Right kidney (tissue), 1 donor: ENCODE data around the gene MSX2.

Experiments
- DNase-seq: peaks from one replicate; pipeline ENCODE4 v3.0.0-alpha.2; 2016

The MSX2 gene

DNA sequence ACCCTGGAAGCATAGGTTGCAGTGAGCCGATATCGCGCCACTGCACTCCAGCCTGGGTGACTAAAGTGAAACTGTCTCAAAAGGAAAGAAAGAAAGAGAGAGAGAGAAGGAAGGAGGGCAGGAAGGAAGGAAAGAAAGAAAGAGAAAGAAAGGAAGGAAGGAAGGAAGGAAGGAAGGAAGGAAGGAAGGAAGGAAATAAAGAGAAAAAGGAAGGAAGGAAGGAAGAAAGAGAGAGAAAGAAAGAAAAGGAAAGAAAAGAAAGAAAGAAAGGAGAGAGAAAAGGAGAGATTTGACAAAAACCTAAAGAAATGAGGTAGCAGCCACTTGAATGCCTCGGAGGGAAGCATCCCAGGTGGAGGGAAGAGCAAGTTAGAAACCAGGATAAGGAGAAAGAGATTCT is 44.6 kb downstream of the MSX2 start:
- no peak for DNase-seq

DNA sequence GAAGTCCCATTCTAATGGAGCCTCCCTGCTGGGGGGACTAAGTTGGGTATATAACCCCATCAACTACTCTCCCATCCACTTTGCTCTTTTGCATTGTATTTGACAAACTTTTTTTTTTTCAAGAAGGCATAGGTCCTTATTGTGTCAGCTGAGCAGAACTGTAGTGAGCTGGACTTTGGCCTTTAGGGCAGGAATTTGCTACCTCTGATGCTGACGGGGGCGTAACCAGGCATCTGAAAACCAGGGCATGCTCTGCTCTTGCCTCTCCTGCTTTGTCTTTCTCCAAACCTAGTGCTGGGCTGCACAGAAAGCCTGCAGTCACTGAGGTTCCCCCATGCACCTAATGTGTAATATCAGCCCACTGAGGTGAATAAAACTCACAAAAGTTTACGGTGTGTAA is 49.0 kb downstream of the MSX2 start:
- DNase-seq = no peak

DNA sequence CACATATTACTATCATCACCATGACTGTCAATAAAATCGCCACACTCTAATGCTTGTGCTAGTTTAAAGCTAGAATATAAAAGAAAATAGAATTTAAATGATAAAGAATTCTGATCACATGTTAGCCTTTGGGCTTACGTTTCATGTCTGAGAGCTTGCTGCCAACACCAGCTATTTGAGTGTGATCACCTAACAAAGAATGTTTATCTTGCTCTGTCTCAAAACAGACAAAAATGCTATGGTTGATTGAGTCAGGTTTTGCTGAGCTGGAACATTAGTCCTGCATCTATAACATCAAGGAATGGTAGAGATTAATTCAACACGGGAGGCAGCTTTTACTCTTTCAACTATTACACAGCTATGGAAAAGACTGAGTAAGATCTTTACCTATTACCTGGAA is 50.7 kb downstream of the MSX2 start:
- DNase-seq = no peak

DNA sequence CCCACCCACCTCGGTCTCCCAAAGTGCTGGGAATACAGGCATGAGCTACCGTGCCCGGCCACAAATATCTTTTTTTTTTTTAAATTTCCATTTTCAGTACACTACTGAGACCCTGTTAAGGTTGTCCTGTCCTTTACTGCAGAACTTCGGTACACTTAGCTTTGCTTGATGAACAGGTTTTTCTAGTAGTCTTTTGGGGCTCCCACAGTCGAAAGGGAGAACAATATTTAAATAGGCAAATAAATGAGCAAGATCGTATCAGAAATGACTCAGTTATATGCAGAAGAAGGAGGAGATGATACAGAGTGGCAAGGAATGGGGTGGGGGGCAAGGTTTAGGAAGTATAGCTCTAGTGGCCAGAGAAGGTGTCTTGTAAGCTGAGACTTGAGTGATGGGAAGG is 52.7 kb downstream of the MSX2 start:
- no peak for DNase-seq

DNA sequence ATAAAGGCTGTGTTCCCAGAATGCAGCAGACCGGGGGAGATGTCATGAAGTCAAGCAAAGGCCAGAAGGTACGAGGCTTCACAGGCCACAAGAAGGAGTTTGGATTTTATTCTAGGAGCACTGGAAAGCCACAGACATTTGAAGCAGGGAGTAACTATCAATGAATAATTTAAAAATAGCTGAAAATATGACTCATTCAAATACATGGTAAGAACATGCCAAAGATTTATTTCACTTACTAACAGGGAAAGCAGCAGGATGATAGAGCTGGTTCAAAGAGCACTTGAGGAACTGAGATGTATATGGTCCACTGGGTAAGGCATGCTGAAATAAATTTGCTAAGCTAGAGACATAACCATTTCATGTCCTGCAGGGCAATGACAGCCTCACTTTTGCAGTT is 53.2 kb downstream of the MSX2 start:
- DNase-seq = no peak
